ENCODE measurements around the gene ABCA6. TPM values are rescaled to one million over a fixed set of nuclear protein-coding genes. Genes with fewer than 3 reads are reported as not detected.

ABCA6 gene
- total and polyA plus RNA-seq, 2 donors (not counting 1 experiment from before 2014, with no cell fraction given): 4.2 to 12.9 TPM

DNA sequence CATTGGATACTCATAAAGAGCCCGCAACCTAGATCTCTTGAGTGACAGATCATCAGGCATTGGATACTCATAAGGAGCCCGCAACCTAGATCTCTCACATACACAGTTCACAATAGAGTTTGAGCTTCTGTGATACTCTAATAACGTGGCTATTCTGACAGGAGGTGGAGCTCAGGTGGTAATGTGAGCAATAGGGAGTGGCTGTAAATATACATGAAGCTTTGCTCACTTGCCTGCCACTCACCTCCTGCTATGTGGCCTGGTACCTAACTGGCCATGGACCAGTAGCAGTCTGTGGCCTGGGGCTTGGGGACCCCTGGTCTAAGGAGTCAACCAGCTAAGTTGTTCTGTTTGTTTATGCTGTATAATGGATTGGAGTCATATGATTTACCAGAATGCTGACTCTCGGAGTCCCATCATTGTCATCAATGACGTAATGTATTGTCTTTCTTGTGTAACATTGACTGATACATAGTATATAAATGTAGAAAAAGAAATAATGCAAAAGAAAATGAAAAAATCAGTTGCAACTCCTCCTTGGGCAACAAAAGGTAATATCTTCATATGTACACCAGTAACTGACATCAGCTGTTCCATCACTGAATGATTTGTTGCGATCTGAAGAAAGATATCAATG is 98.5 kb downstream of the ABCA6 start:
- H3K27me3 ChIP-seq (ENCODE audit: control insufficient read depth, insufficient read depth, low read length): no peaks in the 10 kb centered on the region
- no peaks in the 10 kb centered on the region for H3K36me3 ChIP-seq (ENCODE audit: control insufficient read depth, insufficient read depth, low read length)
- H3K79me2 ChIP-seq (ENCODE audit: control insufficient read depth, insufficient read depth, low read length): no peaks in the 10 kb centered on the region
- H2AFZ ChIP-seq (ENCODE audit: low read length): no peak overlapping the region
- no peak overlapping the region for H3K4me2 ChIP-seq (ENCODE audit: extremely low read depth, insufficient read depth, low read length)
- H3K9me3 ChIP-seq (ENCODE audit: control insufficient read depth, insufficient read depth, low read depth, low read length): no peaks in the 10 kb centered on the region
- TF ChIP-seq EZH2 (IDR thresholded peaks at IDR 0.05; ENCODE audit: low read length, missing control alignments): no peak
- TF ChIP-seq, protein P1, sequence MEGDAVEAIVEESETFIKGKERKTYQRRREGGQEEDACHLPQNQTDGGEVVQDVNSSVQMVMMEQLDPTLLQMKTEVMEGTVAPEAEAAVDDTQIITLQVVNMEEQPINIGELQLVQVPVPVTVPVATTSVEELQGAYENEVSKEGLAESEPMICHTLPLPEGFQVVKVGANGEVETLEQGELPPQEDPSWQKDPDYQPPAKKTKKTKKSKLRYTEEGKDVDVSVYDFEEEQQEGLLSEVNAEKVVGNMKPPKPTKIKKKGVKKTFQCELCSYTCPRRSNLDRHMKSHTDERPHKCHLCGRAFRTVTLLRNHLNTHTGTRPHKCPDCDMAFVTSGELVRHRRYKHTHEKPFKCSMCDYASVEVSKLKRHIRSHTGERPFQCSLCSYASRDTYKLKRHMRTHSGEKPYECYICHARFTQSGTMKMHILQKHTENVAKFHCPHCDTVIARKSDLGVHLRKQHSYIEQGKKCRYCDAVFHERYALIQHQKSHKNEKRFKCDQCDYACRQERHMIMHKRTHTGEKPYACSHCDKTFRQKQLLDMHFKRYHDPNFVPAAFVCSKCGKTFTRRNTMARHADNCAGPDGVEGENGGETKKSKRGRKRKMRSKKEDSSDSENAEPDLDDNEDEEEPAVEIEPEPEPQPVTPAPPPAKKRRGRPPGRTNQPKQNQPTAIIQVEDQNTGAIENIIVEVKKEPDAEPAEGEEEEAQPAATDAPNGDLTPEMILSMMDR (conservative IDR thresholded peaks at IDR 0.05 in 1 of 2, IDR thresholded peaks at IDR 0.05 in 1 of 2; ENCODE audit: low read depth in 1 of 2, low read length in 2 of 2): no peak
- no peak for DNase-seq (ENCODE audit: low read depth in 2 of 2)
- no peak overlapping the region for H3K4me3 ChIP-seq (replicated peaks in 1 of 4; ENCODE audit: control extremely low read depth in 1 of 4, insufficient read depth in 1 of 4, low read depth in 3 of 4, low read length in 4 of 4)
- H3K9ac ChIP-seq (ENCODE audit: insufficient read depth, low read length): no peak overlapping the region
- H3K27ac ChIP-seq (ENCODE audit: insufficient read depth, low read length): no peak overlapping the region
- peaks cover 5% of the 10 kb centered on the region for H3K4me1 ChIP-seq (ENCODE audit: control insufficient read depth, extremely low read depth, insufficient read depth, low read length)
- no peaks in the 10 kb centered on the region for H4K20me1 ChIP-seq (ENCODE audit: control insufficient read depth, extremely low read depth, insufficient read depth, low read length)

DNA sequence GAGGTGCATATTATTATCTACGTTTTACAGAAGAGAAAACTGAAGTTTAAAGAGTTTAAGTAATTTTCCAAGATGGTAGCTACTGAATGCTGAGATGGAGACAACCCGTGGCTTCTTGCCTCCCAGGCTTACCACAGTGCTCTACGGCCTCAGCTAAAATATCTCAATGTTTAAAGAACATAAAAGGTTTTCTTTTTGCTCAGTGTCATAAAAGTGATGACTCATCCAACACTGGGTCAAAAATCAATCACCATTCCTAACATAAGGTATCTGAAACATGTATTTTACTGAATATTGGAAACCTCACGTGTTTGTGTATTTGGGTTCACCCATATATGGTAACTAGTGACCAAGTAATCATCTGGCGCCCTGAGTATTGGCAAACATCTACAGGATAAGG is 99.4 kb downstream of the ABCA6 start:
- Histone ChIP-seq H3K4me3 (replicated peaks in 1 of 4; ENCODE audit: control extremely low read depth in 1 of 4, insufficient read depth in 1 of 4, low read depth in 3 of 4, low read length in 4 of 4) (no peak overlapping the region), H3K9me3 (ENCODE audit: control insufficient read depth, insufficient read depth, low read depth, low read length) (no peaks in the 10 kb centered on the region)
- TF ChIP-seq, protein P1 (conservative IDR thresholded peaks at IDR 0.05 in 1 of 2, IDR thresholded peaks at IDR 0.05 in 1 of 2; ENCODE audit: low read depth in 1 of 2, low read length in 2 of 2): no peak

DNA sequence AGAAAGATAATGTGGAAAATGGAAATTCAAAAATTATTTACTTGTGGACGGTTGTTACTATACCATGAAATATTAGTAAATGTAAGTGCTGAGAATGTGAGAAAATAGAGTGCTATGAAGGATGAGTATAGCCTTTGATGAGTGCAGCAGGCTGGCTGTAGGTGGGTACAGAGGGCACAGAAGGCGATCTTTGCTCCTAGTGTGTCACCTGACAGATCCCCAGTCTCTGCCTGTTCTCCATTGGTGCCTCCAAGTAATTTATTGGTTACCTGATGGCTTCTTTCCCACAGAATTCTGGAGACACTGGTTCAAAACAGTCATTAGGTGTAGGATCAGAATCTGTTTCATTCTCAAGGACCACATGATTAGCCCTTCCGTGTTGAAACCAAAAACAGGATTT is 109.9 kb downstream of the ABCA6 start:
- no peaks in the 10 kb centered on the region for H3K27me3 ChIP-seq (ENCODE audit: control insufficient read depth, insufficient read depth, low read length)
- H2AFZ ChIP-seq (ENCODE audit: low read length): no peak overlapping the region
- no peaks in the 10 kb centered on the region for H3K36me3 ChIP-seq (ENCODE audit: control insufficient read depth, insufficient read depth, low read length)
- H3K27ac ChIP-seq (ENCODE audit: insufficient read depth, low read length): no peak overlapping the region
- no peaks in the 10 kb centered on the region for H3K9me3 ChIP-seq (ENCODE audit: control insufficient read depth, insufficient read depth, low read depth, low read length)
- no peaks in the 10 kb centered on the region for H3K79me2 ChIP-seq (ENCODE audit: control insufficient read depth, insufficient read depth, low read length)
- no peak overlapping the region for H3K9ac ChIP-seq (ENCODE audit: insufficient read depth, low read length)
- DNase-seq (ENCODE audit: low read depth in 2 of 2): no peak
- no peak overlapping the region for H3K4me3 ChIP-seq (replicated peaks in 1 of 4; ENCODE audit: control extremely low read depth in 1 of 4, insufficient read depth in 1 of 4, low read depth in 3 of 4, low read length in 4 of 4)
- H3K4me2 ChIP-seq (ENCODE audit: extremely low read depth, insufficient read depth, low read length): no peak overlapping the region
- TF ChIP-seq EZH2 (IDR thresholded peaks at IDR 0.05; ENCODE audit: low read length, missing control alignments): no peak
- TF ChIP-seq, protein P1 (conservative IDR thresholded peaks at IDR 0.05 in 1 of 2, IDR thresholded peaks at IDR 0.05 in 1 of 2; ENCODE audit: low read depth in 1 of 2, low read length in 2 of 2): no peak
- H4K20me1 ChIP-seq (ENCODE audit: control insufficient read depth, extremely low read depth, insufficient read depth, low read length): no peaks in the 10 kb centered on the region
- H3K4me1 ChIP-seq (ENCODE audit: control insufficient read depth, extremely low read depth, insufficient read depth, low read length): no peaks in the 10 kb centered on the region

More for the DNA sequence above, 99.4 kb downstream of the ABCA6 start:
- H3K4me1 ChIP-seq (ENCODE audit: control insufficient read depth, extremely low read depth, insufficient read depth, low read length): no peaks in the 10 kb centered on the region
- DNase-seq (ENCODE audit: low read depth in 2 of 2): peak in 1 of 2 donors; percentile 18
- no peak overlapping the region for H2AFZ ChIP-seq (ENCODE audit: low read length)
- H3K79me2 ChIP-seq (ENCODE audit: control insufficient read depth, insufficient read depth, low read length): no peaks in the 10 kb centered on the region
- H3K9ac ChIP-seq (ENCODE audit: insufficient read depth, low read length): no peak overlapping the region
- H3K27me3 ChIP-seq (ENCODE audit: control insufficient read depth, insufficient read depth, low read length): no peaks in the 10 kb centered on the region
- H4K20me1 ChIP-seq (ENCODE audit: control insufficient read depth, extremely low read depth, insufficient read depth, low read length): no peaks in the 10 kb centered on the region
- no peak overlapping the region for H3K4me2 ChIP-seq (ENCODE audit: extremely low read depth, insufficient read depth, low read length)
- no peaks in the 10 kb centered on the region for H3K36me3 ChIP-seq (ENCODE audit: control insufficient read depth, insufficient read depth, low read length)
- no peak overlapping the region for H3K27ac ChIP-seq (ENCODE audit: insufficient read depth, low read length)
